PFSK-1 (cell line): Measurements from ENCODE around the gene KCNQ2.

Source experiments
- FOXP2 ChIP-seq: optimal IDR thresholded peaks from 2 replicates; pipeline ENCODE3; 2011; ENCODE audit warnings: borderline replicate concordance, control low read depth, inconsistent platforms; ENCODE audit not compliant: insufficient read depth; ENCODE audit errors: extremely low read length, extremely low read depth
- POLR2AphosphoS5 ChIP-seq: IDR thresholded peaks from 2 replicates; pipeline ENCODE4 v1.6.1; 2012; ENCODE audit warnings: low read depth, mild to moderate bottlenecking, control low read depth, low read length, moderate library complexity
- SIN3A ChIP-seq: IDR thresholded peaks from 2 replicates; pipeline ENCODE4 v1.6.1; 2012; ENCODE audit warnings: mild to moderate bottlenecking, low read length, moderate library complexity, borderline replicate concordance; ENCODE audit not compliant: insufficient read depth
- TAF1 ChIP-seq: IDR thresholded peaks from 2 replicates; pipeline ENCODE4 v1.6.1; 2012; ENCODE audit warnings: low read length, control low read depth, borderline replicate concordance; ENCODE audit not compliant: insufficient read depth
- TF ChIP-seq, protein P1 (sequence below), 2 experiments: IDR thresholded peaks; 2 replicates each; pipeline versions ENCODE4 v1.6.1 to v1.8.0; 2011 to 2012; ENCODE audit warnings: low read depth in 2 of 2, low read length in 2 of 2, control low read depth in 1 of 2, inconsistent platforms in 1 of 2, mild to moderate bottlenecking in 1 of 2, moderate library complexity in 1 of 2; ENCODE audit not compliant: insufficient read depth in 1 of 2

Gene KCNQ2

GRCh38 chr20:63397946-63398450, 74.5 kb downstream of the KCNQ2 start:
- no peak for TF ChIP-seq SIN3A
- TF ChIP-seq FOXP2, result no peak
- TF ChIP-seq, protein P1, sequence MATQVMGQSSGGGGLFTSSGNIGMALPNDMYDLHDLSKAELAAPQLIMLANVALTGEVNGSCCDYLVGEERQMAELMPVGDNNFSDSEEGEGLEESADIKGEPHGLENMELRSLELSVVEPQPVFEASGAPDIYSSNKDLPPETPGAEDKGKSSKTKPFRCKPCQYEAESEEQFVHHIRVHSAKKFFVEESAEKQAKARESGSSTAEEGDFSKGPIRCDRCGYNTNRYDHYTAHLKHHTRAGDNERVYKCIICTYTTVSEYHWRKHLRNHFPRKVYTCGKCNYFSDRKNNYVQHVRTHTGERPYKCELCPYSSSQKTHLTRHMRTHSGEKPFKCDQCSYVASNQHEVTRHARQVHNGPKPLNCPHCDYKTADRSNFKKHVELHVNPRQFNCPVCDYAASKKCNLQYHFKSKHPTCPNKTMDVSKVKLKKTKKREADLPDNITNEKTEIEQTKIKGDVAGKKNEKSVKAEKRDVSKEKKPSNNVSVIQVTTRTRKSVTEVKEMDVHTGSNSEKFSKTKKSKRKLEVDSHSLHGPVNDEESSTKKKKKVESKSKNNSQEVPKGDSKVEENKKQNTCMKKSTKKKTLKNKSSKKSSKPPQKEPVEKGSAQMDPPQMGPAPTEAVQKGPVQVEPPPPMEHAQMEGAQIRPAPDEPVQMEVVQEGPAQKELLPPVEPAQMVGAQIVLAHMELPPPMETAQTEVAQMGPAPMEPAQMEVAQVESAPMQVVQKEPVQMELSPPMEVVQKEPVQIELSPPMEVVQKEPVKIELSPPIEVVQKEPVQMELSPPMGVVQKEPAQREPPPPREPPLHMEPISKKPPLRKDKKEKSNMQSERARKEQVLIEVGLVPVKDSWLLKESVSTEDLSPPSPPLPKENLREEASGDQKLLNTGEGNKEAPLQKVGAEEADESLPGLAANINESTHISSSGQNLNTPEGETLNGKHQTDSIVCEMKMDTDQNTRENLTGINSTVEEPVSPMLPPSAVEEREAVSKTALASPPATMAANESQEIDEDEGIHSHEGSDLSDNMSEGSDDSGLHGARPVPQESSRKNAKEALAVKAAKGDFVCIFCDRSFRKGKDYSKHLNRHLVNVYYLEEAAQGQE (IDR thresholded peaks at IDR 0.05; ENCODE audit: insufficient read depth in 1 of 2, low read depth in 2 of 2, low read length in 2 of 2), result no peak
- no peak for TF ChIP-seq TAF1
- no peak for TF ChIP-seq POLR2AphosphoS5

- no peak for TF ChIP-seq SIN3A
- no peak for TF ChIP-seq FOXP2
- TF ChIP-seq, protein P1 (IDR thresholded peaks at IDR 0.05; ENCODE audit: insufficient read depth in 1 of 2, low read depth in 2 of 2, low read length in 2 of 2), result no peak
- TF ChIP-seq TAF1, result no peak
- no peak for TF ChIP-seq POLR2AphosphoS5
Observed at GRCh38 chr20:63397155-63397843, 75.2 kb downstream of the KCNQ2 start.

GRCh38 chr20:63396300-63396699, 76.2 kb downstream of the KCNQ2 start:
- no peak for TF ChIP-seq TAF1
- no peak for TF ChIP-seq FOXP2
- TF ChIP-seq, protein P1 (IDR thresholded peaks at IDR 0.05; ENCODE audit: insufficient read depth in 1 of 2, low read depth in 2 of 2, low read length in 2 of 2), result no peak
- no peak for TF ChIP-seq POLR2AphosphoS5
- no peak for TF ChIP-seq SIN3A

DNA sequence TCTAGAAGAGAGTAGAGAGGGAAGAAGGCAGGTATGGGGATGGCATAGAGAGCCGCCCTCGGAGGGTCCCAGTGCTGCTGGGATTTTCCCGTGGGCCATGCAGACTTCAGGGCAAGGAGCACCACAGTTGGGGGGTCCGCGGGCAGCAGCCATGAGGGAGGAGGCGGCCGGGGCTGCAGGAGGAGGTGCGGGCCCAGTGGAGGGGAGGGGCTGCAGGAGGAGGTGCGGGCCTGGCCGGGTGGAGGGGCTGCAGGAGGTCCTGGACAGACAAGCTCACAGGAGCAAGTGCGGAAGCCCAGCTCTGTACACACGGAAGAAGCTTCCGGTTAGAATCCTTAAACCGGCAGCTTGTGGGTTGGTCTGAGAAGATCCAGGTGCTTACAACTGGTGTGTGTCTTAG, 76.7 kb downstream of the KCNQ2 start:
- TF ChIP-seq SIN3A, result no peak
- TF ChIP-seq TAF1, result no peak
- no peak for TF ChIP-seq POLR2AphosphoS5
- TF ChIP-seq, protein P1 (IDR thresholded peaks at IDR 0.05; ENCODE audit: insufficient read depth in 1 of 2, low read depth in 2 of 2, low read length in 2 of 2), result no peak
- no peak for TF ChIP-seq FOXP2

DNA sequence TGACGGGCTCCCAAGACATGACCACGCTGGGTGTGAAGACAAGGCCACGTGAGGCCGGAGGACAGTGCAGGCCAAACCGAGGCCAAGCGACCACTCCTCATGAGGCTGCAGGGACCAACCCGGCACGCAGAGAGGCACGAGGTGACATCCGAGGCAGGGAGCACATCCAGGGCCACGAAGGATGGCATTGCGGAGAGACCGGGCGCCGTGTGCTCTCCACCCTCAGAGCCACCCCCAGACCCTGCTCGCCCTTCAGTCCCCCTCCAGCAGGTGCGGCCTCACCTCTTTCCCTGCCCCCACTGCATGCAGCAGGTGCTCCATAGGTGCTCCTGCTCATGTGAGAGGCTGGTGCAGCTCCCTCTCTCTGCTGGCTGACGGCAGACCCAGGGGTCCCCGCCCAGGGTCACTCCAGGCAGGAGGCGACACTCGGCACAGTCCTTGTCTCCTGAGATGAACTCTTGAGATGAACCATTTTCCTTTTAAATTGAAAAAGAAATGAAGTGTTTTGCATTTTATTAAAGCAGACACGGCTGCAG, 77.5 kb downstream of the KCNQ2 start:
- TF ChIP-seq TAF1 (no peak), POLR2AphosphoS5 (no peak), FOXP2 (no peak), SIN3A (no peak)
- TF ChIP-seq, protein P1 (IDR thresholded peaks at IDR 0.05; ENCODE audit: insufficient read depth in 1 of 2, low read depth in 2 of 2, low read length in 2 of 2), result no peak
